ENCODE data around the gene HMGA1. TPM values are rescaled to one million over a fixed set of nuclear protein-coding genes. Genes with fewer than 3 reads are reported as not detected.
"Not testable (repeated sequence)": the region's sequence is repeated elsewhere in the genome, so short reads cannot be mapped to it uniquely, and the experiment has no call there.

HMGA1 gene
- total RNA-seq, 1 experiment from 2014 or later, result 117 TPM

- no peak for DNase-seq (ENCODE audit: low spot score)
Measured at GRCh38 chr6:34240329-34241248, 3.9 kb downstream of the HMGA1 start.

- no peak for DNase-seq (ENCODE audit: low spot score)
Measured at GRCh38 chr6:34241351-34242215, 4.9 kb downstream of the HMGA1 start.

- no peak for DNase-seq (ENCODE audit: low spot score)
Measured at GRCh38 chr6:34242252-34243130, 5.8 kb downstream of the HMGA1 start.

- DNase-seq (ENCODE audit: low spot score), result no peak
Measured at GRCh38 chr6:34243131-34243771, 6.6 kb downstream of the HMGA1 start.

GRCh38 chr6:34243901-34244884 lies 7.5 kb downstream of the HMGA1 start:
- peak; percentile 91 for DNase-seq (ENCODE audit: low spot score)

- not testable (repeated sequence) for DNase-seq (ENCODE audit: low spot score)
Measured at GRCh38 chr6:34245032-34245760, 8.5 kb downstream of the HMGA1 start.

- DNase-seq (ENCODE audit: low spot score), result not testable (repeated sequence)
Measured at GRCh38 chr6:34245761-34246140, 9.1 kb downstream of the HMGA1 start.

GRCh38 chr6:34246249-34246562 lies 9.5 kb downstream of the HMGA1 start:
- DNase-seq (ENCODE audit: low spot score), result no peak

- DNase-seq (ENCODE audit: low spot score), result peak; percentile 63
Measured at GRCh38 chr6:34246563-34247391, 10.1 kb downstream of the HMGA1 start.

- DNase-seq (ENCODE audit: low spot score), result no peak
Measured at GRCh38 chr6:34247481-34248197, 11.0 kb downstream of the HMGA1 start.

GRCh38 chr6:34248198-34248726 lies 11.6 kb downstream of the HMGA1 start:
- DNase-seq (ENCODE audit: low spot score), result no peak

- DNase-seq (ENCODE audit: low spot score), result peak; percentile 86
Measured at GRCh38 chr6:34248727-34249468, 12.2 kb downstream of the HMGA1 start, which contains the start of gene SMIM29. TSS of gene SMIM29 (minus strand) at chr6:34249006. CDS start at chr6:34247791, 1,215 bp downstream.

GRCh38 chr6:34249469-34250261 lies 13.0 kb downstream of the HMGA1 start:
- DNase-seq (ENCODE audit: low spot score), result no peak

- DNase-seq (ENCODE audit: low spot score), result not testable (repeated sequence)
Measured at GRCh38 chr6:34252395-34252794, 15.7 kb downstream of the HMGA1 start.

GRCh38 chr6:34259529-34260069 lies 22.9 kb downstream of the HMGA1 start:
- no peak for DNase-seq (ENCODE audit: low spot score)
